ENCODE data around the gene AOPEP. TPM values are rescaled to one million over a fixed set of nuclear protein-coding genes. Genes with fewer than 3 reads are reported as not detected.

AOPEP gene
- total RNA-seq, 4 donors from 2014 or later = 305 to 458 (median 419) TPM

GRCh38 chr9:95012902-95013301, 286.4 kb downstream of the AOPEP start:
- intact Hi-C loops (cut with DNase I) = no loop called here
- Histone ChIP-seq H3K27ac (replicated peaks in 1 of 4) (peak overlapping the region; percentile 29 to 100 (median 98)), H3K36me3 (peaks cover 13 to 64% (median 34%) of the 10 kb centered on the region in 4 donors), H3K27me3 (no peaks in the 10 kb centered on the region), H3K9me3 (no peaks in the 10 kb centered on the region), H3K4me1 (peaks cover 37 to 100% (median 99%) of the 10 kb centered on the region in 4 donors), H3K4me3 (peak overlapping the region in 1 of 4 donors; percentile 18)
- TF ChIP-seq EP300 (IDR thresholded peaks at IDR 0.05) (no peak), POLR2A (IDR thresholded peaks at IDR 0.05; ENCODE audit: low read depth) (no peak), CTCF (IDR thresholded peaks at IDR 0.05) (no peak), POLR2AphosphoS5 (IDR thresholded peaks at IDR 0.05) (no peak)
- no peak for DNase-seq (ENCODE audit: extremely low spot score)
- WGBS = 63% methylated on average over 3 of the region's 3 CpGs

DNA sequence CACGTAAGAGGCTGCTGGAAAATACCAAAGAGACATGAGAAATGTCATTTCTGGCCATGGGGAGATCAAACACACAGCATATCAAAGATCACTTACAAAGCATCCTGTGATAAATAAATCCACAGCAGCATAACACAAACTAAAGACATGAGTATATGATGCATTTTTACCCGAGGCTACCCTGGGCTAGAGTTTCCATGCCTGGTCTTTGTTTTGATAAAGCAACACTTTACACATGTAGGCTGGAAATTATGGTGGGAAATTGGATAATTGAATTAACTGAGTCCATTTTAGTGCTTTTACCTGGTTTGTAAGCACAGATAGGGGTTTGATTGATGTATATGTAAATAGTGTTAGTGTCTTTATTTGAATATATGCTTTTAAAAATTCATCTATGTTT, 288.4 kb downstream of the AOPEP start:
- peaks cover 55 to 100% (median 100%) of the 10 kb centered on the region in 4 donors for H3K4me1 ChIP-seq
- no peak overlapping the region for H3K4me3 ChIP-seq
- TF ChIP-seq POLR2A (IDR thresholded peaks at IDR 0.05; ENCODE audit: low read depth) (no peak), POLR2AphosphoS5 (IDR thresholded peaks at IDR 0.05) (no peak), CTCF (IDR thresholded peaks at IDR 0.05) (no peak)
- DNase-seq (ENCODE audit: extremely low spot score) = no peak
- 47% methylated on average over 2 of the region's 2 CpGs for WGBS
- peak overlapping the region; percentile 29 to 100 (median 98) for H3K27ac ChIP-seq (replicated peaks in 1 of 4)
- H3K9me3 ChIP-seq = no peaks in the 10 kb centered on the region
- peaks cover 15 to 61% (median 38%) of the 10 kb centered on the region in 4 donors for H3K36me3 ChIP-seq
- intact Hi-C loops (cut with DNase I) = no loop called here
- no peaks in the 10 kb centered on the region for H3K27me3 ChIP-seq

- H3K4me1 ChIP-seq = peaks cover 59 to 100% (median 100%) of the 10 kb centered on the region in 4 donors
- 87% methylated on average over 4 of the region's 4 CpGs for WGBS
- intact Hi-C loops (cut with DNase I) = no loop called here
Observed at GRCh38 chr9:95015569-95015968, 289.1 kb downstream of the AOPEP start.

DNA sequence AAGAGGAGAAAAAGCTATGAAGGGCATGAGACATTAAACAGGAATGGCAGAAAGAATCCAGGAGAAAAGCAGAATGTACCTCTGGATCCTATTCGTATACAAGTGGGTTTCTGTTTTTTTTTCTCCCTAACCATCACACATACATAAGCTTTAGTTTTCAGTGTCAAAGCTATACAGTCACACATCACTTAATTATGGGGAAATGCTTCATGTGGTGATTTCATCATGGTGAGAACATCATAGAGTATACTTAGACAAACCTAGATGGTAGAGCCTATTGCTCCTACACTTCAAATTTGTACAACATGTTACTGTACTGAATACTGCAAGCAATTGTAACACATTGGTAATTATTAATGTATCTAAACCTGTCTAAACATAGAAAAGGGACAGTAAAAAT, 290.6 kb downstream of the AOPEP start:
- 74% methylated on average over 1 of the region's 1 CpG for WGBS
- peak overlapping the region; percentile 75 to 99 (median 88) for H3K27ac ChIP-seq (replicated peaks in 1 of 4)
- peaks cover 67 to 100% (median 100%) of the 10 kb centered on the region in 4 donors for H3K4me1 ChIP-seq

More at GRCh38 chr9:95015569-95015968, 289.1 kb downstream of the AOPEP start:
- no peaks in the 10 kb centered on the region for H3K9me3 ChIP-seq
- H3K36me3 ChIP-seq = peaks cover 21 to 67% (median 45%) of the 10 kb centered on the region in 4 donors
- H3K27me3 ChIP-seq = no peaks in the 10 kb centered on the region
- peak overlapping the region; percentile 75 to 99 (median 88) for H3K27ac ChIP-seq (replicated peaks in 1 of 4)
- no peak for TF ChIP-seq POLR2A (IDR thresholded peaks at IDR 0.05; ENCODE audit: low read depth)
- TF ChIP-seq EP300 (IDR thresholded peaks at IDR 0.05) = no peak
- TF ChIP-seq POLR2AphosphoS5 (IDR thresholded peaks at IDR 0.05) = no peak
- TF ChIP-seq CTCF (IDR thresholded peaks at IDR 0.05) = no peak
- DNase-seq (ENCODE audit: extremely low spot score) = no peak
- H3K4me3 ChIP-seq = no peak overlapping the region

More for the DNA sequence above, 290.6 kb downstream of the AOPEP start:
- no peak for TF ChIP-seq POLR2A (IDR thresholded peaks at IDR 0.05; ENCODE audit: low read depth)
- TF ChIP-seq CTCF (IDR thresholded peaks at IDR 0.05) = no peak
- TF ChIP-seq POLR2AphosphoS5 (IDR thresholded peaks at IDR 0.05) = peak in 1 of 2 donors; percentile 11
- Histone ChIP-seq H3K36me3 (peaks cover 22 to 72% (median 54%) of the 10 kb centered on the region in 4 donors), H3K9me3 (no peaks in the 10 kb centered on the region), H3K4me3 (no peak overlapping the region), H3K27me3 (no peaks in the 10 kb centered on the region)
- intact Hi-C loops (cut with DNase I) = no loop called here
- DNase-seq (ENCODE audit: extremely low spot score) = no peak

All from esophagus muscularis mucosa (tissue), 4 donors.